Subcutaneous adipose tissue (tissue), 4 donors: ENCODE measurements around the gene GABRB1. TPM values are rescaled to one million over a fixed set of nuclear protein-coding genes. Genes with fewer than 3 reads are reported as not detected.

ENCODE experiments used
- total RNA-seq, 4 donors: library from RNA; depleted of rRNA; stranded (reverse); fragments of >200 nt; gene quantifications; one replicate each; pipeline ENCODE4 v1.1.0, GENCODE V29; 2016
- TF ChIP-seq, protein P1 (sequence below): fragments of 450-650 bp; IDR thresholded peaks from one replicate; pipeline ENCODE4 v1.5.1; 2016; ENCODE audit warnings: low read depth, mild to moderate bottlenecking, control low read depth, antibody characterized with exemption, moderate library complexity

Gene GABRB1
- total RNA-seq, 4 donors from 2014 or later, result not detected

DNA sequence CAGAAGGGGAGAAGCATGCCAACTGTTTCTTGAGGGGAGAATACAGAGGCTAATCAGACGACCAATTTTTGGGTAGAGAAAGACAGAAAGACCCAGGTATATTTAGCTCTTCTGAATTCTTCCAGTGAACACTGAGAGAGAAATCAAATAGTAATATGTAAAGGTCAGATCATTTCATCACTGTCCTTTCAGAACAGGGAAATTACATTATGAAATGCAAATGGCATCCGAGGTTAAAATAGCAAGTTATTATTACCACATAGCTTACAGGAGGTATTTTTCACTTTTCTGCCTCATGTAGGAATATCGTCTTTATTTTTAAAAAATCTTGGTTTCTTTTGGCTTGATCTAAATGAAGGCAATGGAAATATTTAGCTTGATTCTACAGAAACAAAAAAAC, 18.0 kb downstream of the GABRB1 start:
- TF ChIP-seq, protein P1, sequence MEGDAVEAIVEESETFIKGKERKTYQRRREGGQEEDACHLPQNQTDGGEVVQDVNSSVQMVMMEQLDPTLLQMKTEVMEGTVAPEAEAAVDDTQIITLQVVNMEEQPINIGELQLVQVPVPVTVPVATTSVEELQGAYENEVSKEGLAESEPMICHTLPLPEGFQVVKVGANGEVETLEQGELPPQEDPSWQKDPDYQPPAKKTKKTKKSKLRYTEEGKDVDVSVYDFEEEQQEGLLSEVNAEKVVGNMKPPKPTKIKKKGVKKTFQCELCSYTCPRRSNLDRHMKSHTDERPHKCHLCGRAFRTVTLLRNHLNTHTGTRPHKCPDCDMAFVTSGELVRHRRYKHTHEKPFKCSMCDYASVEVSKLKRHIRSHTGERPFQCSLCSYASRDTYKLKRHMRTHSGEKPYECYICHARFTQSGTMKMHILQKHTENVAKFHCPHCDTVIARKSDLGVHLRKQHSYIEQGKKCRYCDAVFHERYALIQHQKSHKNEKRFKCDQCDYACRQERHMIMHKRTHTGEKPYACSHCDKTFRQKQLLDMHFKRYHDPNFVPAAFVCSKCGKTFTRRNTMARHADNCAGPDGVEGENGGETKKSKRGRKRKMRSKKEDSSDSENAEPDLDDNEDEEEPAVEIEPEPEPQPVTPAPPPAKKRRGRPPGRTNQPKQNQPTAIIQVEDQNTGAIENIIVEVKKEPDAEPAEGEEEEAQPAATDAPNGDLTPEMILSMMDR, result no peak

DNA sequence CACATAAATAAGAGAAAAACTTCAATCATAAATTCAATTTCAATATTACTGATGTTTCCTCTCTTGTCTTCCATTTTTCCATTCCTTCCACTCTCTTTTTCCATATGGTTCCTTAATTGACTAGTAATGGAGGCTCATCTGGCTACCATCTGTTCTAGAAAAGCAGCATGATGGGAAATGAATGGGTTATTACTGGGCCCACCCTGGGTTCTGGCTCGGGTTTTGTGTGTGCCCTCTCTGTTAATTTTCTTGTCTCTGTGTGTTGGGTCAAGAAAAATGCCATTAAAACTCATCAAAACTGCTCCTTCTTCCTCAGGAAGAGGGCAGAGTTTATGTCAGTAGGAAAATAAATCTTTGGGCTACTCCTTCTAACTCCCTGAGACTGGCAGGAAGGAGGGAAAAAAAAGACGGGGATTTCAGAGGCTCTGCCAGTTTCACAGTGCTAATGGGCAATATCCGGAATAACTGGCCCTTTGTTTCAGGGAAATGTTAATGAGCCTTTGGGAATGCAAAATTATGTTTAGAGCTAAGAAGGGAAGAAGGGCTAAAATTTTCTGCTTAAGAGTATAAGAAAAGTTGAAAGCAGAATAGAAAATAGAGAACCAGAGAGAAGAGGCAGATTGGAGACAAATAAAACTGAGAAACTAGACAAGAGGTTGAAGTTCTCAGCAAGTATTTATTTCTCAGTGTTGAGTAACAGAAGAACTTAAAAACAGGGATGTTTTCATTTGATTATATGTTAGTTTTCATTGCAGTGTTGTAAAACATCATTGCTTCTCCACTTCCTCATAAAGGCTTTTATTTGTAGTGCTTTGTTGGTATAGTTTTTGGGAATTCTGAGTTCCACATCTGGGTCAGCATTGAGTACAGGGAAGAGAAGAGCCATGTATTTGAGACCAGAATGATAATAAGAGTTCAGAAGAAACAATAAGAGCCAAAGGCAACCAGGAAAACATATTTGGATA, 19.7 kb downstream of the GABRB1 start:
- TF ChIP-seq, protein P1, result no peak

DNA sequence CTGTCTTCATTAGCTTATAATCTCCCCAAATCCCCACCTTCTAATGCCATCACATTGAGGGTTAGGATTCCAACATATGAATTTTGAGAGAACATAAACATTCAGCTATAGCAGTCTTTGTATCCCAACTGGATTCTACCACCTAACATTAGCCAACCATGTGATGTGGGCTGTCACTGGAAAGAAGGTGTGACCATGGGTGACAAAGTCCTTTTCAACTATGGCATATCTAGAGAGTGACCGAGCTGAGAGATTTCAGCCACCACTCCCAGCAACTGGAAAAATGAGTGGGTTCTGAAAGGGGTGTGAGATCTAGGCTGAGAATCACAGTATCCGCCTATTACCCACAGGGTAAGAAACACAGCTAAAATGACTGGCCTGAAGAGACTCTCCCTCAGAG, 22.1 kb downstream of the GABRB1 start:
- TF ChIP-seq, protein P1, result no peak

DNA sequence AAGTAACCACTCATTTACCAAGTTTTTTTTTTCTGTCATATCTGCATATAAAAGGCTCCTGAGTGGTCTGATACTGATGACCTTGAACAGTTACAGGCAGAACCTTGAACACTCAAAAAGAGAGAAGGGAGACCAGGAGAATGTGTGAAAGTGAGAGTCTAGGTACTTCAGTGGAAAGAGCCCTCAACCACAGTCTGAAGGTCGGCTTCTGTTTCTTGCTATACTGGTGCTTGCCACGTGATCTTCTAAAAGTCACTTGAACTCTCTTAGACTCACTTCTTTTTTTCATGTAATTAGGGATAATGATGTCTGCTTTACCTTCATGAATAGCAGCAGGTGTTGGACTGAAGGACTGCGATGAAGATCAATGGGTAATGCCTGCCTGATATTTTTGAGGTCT, 22.8 kb downstream of the GABRB1 start:
- TF ChIP-seq, protein P1, result no peak

DNA sequence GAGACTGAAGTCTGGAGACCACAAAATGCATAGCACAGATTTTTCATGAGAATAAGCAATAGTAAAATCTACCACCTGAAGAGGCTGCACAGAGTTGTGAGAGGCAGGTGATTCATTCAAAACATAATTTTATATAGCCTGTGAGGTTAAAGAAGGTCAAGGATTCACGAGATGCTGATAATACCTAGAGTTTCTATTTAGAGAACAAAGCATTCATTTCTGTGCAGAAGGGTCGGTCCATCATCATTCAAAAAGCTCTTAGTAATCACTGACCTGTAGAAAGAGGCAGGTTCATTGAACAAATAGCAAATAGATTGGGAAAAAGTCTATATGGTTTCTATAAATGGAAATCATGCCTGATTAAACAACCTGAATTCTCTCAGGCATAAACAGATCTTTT, 26.6 kb downstream of the GABRB1 start:
- TF ChIP-seq, protein P1, result no peak

DNA sequence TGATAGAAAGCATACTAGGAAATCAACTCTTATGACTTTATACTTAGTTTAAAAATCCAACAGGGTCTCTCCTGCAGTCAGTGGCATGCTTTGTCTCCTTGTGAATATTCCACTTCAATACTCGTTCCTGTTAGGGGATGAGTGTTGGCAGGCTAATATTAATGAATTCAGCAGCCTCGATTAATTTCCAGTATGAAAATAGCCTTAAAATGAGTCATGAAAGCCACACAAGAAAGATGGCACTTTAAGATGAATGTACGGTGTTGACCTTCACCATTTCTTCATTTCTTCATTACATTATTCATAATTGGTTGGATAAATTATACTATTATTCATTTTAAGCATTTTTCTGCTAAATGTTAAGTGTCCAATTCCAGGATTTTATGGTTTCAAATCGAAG, 29.2 kb downstream of the GABRB1 start:
- TF ChIP-seq, protein P1, result no peak

DNA sequence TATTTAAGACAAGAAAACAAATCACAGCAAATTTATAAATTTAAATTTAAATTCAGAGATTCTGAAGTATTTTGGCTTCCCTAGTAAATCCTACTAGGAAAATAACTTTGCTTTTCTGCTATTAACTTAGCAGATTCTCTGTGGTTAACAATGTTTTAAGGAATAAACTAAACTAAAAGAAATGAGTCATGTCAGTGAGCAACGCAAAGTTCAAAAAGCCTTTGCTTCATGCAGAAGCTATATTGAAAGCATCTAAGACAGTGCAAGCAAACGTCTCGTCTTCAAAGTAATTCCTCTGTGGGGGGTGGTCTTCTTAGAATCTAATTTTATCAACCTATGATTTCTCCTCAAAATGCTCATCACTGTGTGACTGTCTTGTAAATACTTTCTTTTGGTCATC, 30.1 kb downstream of the GABRB1 start:
- TF ChIP-seq, protein P1, result no peak
